Measurements from ENCODE around the gene RYK.

RYK gene

DNA sequence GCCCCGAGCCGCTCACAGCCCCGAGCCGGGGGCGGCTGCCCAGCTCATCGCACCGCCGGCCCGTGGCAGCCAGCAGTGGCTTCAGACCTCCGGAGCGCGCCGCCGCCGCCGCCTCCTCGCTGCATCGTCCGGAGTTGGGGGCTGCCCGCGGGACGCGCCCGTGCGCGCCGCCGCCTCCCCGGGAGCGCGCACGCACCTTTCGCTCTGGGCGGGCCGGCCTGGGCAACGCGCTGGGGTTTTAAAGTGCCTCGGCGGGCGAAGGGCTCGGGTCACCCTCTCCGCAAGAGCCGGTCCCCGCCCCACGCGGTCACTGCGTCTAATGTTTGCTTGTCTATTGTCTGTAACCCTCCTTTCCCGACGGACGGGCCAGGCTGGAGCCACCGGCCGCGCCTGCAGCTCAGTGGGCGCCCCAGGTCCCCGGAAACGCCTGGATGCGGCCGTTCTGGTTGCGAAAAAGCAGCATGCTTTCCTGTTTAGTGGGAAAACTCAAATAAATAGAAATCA lies at the start of gene RYK:
Gene RYK, minus strand, starts transcription at position 143 of the 504 bp plus-strand sequence. CDS start 205 bp downstream, outside the sequence.
- Histone ChIP-seq H3K4me1 (ENCODE audit: low read depth, poor library complexity, severe bottlenecking) (peaks cover 49% of the 10 kb centered on the region), H3K27me3 (ENCODE audit: insufficient read depth, low read depth) (peaks cover 9% of the 10 kb centered on the region; the same call in 1 of the 2 replicates), H3K9ac (peak within 1 kb of the TSS; percentile 49; the same call in 1 of the 2 replicates), H3K79me2 (ENCODE audit: insufficient read depth, low read depth) (peaks cover 24% of the 10 kb centered on the region; the same call in 1 of the 2 replicates), H3K4me2 (peak within 1 kb of the TSS; percentile 97), H2AFZ (ENCODE audit: low read depth) (peak within 1 kb of the TSS; percentile 96), H3K4me3 (IDR thresholded peaks at IDR 0.05; ENCODE audit: insufficient read depth, low read depth, low read length) (peak within 1 kb of the TSS; percentile 81), H3K36me3 (ENCODE audit: insufficient read depth) (no peaks in the 10 kb centered on the region), H4K20me1 (ENCODE audit: insufficient read depth) (no peaks in the 10 kb centered on the region), H3K27ac (no peak within 1 kb of the TSS; the same call in 1 of the 2 replicates)
- no peak for TF ChIP-seq CTCF (conservative IDR thresholded peaks at IDR 0.05; ENCODE audit: low read depth, low read length)

GRCh38 chr3:134299888-134300206 lies 49.2 kb upstream of the RYK start:
- TF ChIP-seq CTCF (conservative IDR thresholded peaks at IDR 0.05; ENCODE audit: low read depth, low read length) = no peak
- no peak overlapping the region for H2AFZ ChIP-seq (ENCODE audit: low read depth)
- H3K4me1 ChIP-seq (ENCODE audit: low read depth, poor library complexity, severe bottlenecking) = peaks cover 4% of the 10 kb centered on the region
- H3K27me3 ChIP-seq (ENCODE audit: insufficient read depth, low read depth) = peaks cover 52% of the 10 kb centered on the region
- H3K9ac ChIP-seq = no peak overlapping the region
- H3K79me2 ChIP-seq (ENCODE audit: insufficient read depth, low read depth) = no peaks in the 10 kb centered on the region
- H3K4me3 ChIP-seq (IDR thresholded peaks at IDR 0.05; ENCODE audit: insufficient read depth, low read depth, low read length) = no peak overlapping the region
- H4K20me1 ChIP-seq (ENCODE audit: insufficient read depth) = no peaks in the 10 kb centered on the region; the same call in 1 of the 2 replicates
- H3K36me3 ChIP-seq (ENCODE audit: insufficient read depth) = no peaks in the 10 kb centered on the region
- no peak overlapping the region for H3K4me2 ChIP-seq
- no peak overlapping the region for H3K27ac ChIP-seq

GRCh38 chr3:134299185-134299887 lies 48.7 kb upstream of the RYK start:
- Histone ChIP-seq H2AFZ (ENCODE audit: low read depth) (no peak overlapping the region), H3K27ac (no peak overlapping the region), H3K36me3 (ENCODE audit: insufficient read depth) (no peaks in the 10 kb centered on the region), H3K4me3 (IDR thresholded peaks at IDR 0.05; ENCODE audit: insufficient read depth, low read depth, low read length) (no peak overlapping the region), H3K79me2 (ENCODE audit: insufficient read depth, low read depth) (no peaks in the 10 kb centered on the region), H4K20me1 (ENCODE audit: insufficient read depth) (no peaks in the 10 kb centered on the region; the same call in 1 of the 2 replicates), H3K4me1 (ENCODE audit: low read depth, poor library complexity, severe bottlenecking) (peaks cover 9% of the 10 kb centered on the region), H3K4me2 (no peak overlapping the region), H3K9ac (no peak overlapping the region), H3K27me3 (ENCODE audit: insufficient read depth, low read depth) (peaks cover 56% of the 10 kb centered on the region)
- TF ChIP-seq CTCF (conservative IDR thresholded peaks at IDR 0.05; ENCODE audit: low read depth, low read length) = no peak

DNA sequence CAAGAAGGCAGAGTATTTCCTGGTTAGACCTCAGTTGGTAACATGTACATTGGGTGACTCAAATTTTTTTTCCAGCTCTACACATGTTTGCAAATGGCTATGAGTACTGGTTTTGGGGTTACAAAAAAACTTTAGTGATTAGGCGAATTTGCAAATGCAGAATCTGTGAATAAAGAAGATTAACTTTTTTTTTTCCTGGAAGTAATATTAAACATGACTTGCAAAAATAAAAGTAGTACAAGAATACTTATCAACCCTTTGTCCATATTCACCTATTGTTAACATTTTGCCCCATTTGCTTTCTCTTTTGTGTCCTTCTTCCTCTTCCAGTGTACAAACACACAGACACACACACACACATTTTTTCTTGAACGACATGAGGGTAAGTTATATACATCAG lies 47.6 kb upstream of the RYK start:
- no peak for TF ChIP-seq CTCF (conservative IDR thresholded peaks at IDR 0.05; ENCODE audit: low read depth, low read length)
- Histone ChIP-seq H2AFZ (ENCODE audit: low read depth) (no peak overlapping the region), H3K36me3 (ENCODE audit: insufficient read depth) (no peaks in the 10 kb centered on the region), H3K27ac (no peak overlapping the region), H3K4me2 (no peak overlapping the region), H3K27me3 (ENCODE audit: insufficient read depth, low read depth) (peaks cover 65% of the 10 kb centered on the region), H3K9ac (no peak overlapping the region), H3K79me2 (ENCODE audit: insufficient read depth, low read depth) (no peaks in the 10 kb centered on the region), H4K20me1 (ENCODE audit: insufficient read depth) (no peaks in the 10 kb centered on the region; the same call in 1 of the 2 replicates), H3K4me3 (IDR thresholded peaks at IDR 0.05; ENCODE audit: insufficient read depth, low read depth, low read length) (no peak overlapping the region), H3K4me1 (ENCODE audit: low read depth, poor library complexity, severe bottlenecking) (peaks cover 17% of the 10 kb centered on the region)

Data from KMS-11 (cell line).